NCI-H1436 treated with DMSO at 0.1 percent for 48 hours (cell line): ENCODE data around the gene ZNF770.
"Not testable (repeated sequence)": the region's sequence is repeated elsewhere in the genome, so short reads cannot be mapped to it uniquely, and the experiment has no call there.

Source experiments
- DNase-seq: peaks from one replicate; lab custom pipeline; 2025; lab: John Stamatoyannopoulos, UW

ZNF770 gene

GRCh38 chr15:34973512-34973911 is 14.6 kb downstream of the ZNF770 start:
- no peak for DNase-seq

GRCh38 chr15:34970098-34970643 is 17.9 kb downstream of the ZNF770 start:
- DNase-seq: not testable (repeated sequence)

- peak; percentile 83 for DNase-seq
Measured at GRCh38 chr15:34969340-34970097, 18.6 kb downstream of the ZNF770 start, which contains the start of gene AQR. Gene AQR, minus strand, starts transcription at chr15:34969742. Its CDS starts 129 bp downstream, at chr15:34969613.

DNA sequence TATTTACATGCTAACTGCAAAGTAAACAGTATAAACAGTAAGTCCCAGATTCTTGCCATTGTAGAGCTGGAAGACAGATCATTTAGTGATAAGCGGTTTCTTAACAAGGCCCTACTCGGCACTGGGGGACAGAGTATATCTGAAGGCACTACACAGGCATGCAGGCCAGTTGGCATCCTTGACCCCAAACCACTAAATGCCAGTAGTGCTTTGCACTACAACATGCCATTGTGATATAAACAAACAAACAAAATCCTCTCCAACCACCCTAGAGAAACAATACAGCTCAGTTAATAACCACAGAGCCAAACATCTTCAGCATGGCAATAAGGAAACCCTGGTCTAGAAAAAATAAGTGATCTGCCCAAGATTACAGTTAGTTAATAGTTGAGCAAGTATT is 23.8 kb downstream of the ZNF770 start:
- DNase-seq: no peak

- DNase-seq: no peak
Measured at GRCh38 chr15:34953851-34954250, 34.2 kb downstream of the ZNF770 start.

GRCh38 chr15:34952481-34952880 is 35.6 kb downstream of the ZNF770 start:
- no peak for DNase-seq

- DNase-seq: no peak
Measured at GRCh38 chr15:34951993-34952392, 36.1 kb downstream of the ZNF770 start.

DNA sequence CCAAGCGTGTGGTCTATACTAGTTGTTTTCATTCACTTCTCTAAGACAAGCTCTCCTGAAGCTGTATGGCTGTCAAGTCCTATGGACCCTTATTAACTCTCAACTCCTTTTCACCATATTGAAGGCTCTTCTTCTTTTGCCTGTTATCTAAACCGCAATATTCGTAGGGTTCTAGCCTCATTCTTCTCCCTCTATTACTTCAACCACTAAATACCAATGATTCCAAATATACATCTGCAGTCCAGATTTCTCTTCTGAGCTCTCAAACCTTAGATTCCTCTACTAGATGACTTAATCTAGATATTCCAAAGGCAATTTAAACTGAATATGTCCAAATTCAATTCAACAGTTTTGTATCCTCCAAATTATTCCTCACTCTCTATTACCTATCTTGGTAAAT is 43.2 kb downstream of the ZNF770 start:
- DNase-seq: no peak

- no peak for DNase-seq
Measured at GRCh38 chr15:34943711-34944110, 44.4 kb downstream of the ZNF770 start.

- DNase-seq: not testable (repeated sequence)
Measured at GRCh38 chr15:34943264-34943663, 44.8 kb downstream of the ZNF770 start.

DNA sequence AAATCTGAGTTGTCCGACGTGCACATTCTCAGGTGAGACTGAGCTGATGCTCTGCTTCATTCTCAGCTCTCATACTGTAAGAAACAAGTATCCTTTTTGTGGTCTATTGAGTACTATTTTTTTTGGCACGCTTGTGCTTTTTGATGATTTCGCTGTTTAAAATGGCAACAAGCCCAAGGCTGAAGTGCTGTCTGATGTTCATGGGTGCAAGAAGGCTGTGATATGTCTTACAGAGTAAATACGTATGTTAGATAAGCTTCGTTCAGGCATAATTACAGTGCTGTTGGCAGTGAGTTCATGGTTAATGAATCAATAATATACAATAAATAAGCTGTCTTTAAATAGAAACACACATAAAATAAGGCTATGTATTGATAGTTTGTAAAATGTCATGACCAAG is 45.7 kb downstream of the ZNF770 start:
- no peak for DNase-seq

DNA sequence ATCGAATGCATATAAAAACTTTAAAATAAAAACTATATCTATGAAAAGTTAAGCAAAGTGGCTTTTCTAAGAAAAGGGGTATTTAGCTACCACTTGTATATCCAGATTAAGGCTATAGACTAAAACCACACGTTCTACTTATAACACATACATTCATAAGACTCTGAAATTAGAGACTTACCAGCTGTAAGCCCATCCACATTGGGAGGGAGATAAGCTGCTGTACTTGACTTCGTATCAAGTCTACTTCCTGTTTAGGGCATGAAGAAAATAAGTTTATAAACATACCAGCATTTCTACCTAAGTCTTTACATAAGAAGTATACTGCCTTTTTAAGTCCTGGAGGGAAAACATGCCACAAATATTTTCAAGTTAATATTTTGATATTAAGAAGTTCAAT is 46.3 kb downstream of the ZNF770 start:
- DNase-seq: no peak

DNA sequence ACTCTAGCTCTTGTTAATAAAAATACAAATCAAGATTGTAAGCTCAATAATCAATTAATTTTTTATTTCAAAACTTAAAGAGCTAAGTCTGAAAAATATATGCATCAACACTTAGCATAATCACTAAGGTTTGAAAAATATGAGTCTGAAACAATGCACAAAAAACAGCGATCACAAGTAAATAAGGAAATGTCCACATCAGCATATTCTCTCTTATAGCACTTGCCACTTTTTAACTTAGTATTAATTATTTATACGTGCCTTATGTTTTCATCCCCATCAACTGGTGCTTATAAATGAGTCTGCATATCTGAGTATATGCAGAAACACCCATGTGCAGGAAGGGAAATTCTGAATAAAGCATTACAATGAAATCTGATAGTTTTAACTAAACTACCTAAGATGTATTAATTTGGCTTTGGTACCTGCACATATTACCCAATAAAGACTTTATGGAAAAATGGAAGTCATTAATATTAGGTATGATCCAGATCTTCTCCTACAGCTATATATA is 46.8 kb downstream of the ZNF770 start:
- no peak for DNase-seq

DNA sequence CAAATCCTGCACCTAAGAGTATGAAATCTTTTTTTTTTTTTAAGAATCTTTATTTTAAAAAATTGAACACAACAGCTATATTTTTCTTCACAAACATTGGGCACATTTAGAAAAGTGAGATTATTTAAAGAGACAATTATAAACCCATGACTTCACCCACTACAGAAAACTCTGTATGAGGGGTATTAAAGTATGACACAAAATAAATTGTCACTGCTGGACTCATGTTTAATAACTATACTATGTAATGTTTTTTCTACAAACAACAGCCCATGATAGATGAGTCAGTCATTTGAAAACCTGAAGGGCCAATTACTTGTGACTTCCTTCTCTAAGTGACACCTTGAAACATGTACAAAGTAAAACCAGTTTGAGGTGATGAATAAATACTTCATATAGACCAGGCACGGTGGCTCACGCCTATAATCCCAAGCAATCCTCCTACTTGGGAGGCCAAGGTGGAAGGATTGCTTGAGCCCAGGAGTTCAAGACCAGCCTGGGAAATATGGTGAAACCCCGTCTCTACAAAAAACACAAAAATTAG is 54.6 kb downstream of the ZNF770 start:
- DNase-seq: no peak

GRCh38 chr15:34928349-34928748 is 59.7 kb downstream of the ZNF770 start:
- not testable (repeated sequence) for DNase-seq
